ENCODE measurements around the gene TBCK. TPM values are rescaled to one million over a fixed set of nuclear protein-coding genes. Genes with fewer than 3 reads are reported as not detected.

The TBCK gene
- total and polyA plus RNA-seq, 2 experiments from 2014 or later: 13.9 to 28.9 TPM

- TF ChIP-seq EZH2phosphoT487 (IDR thresholded peaks at IDR 0.05; ENCODE audit: unreplicated experiment): no peak
- TF ChIP-seq, protein P1, sequence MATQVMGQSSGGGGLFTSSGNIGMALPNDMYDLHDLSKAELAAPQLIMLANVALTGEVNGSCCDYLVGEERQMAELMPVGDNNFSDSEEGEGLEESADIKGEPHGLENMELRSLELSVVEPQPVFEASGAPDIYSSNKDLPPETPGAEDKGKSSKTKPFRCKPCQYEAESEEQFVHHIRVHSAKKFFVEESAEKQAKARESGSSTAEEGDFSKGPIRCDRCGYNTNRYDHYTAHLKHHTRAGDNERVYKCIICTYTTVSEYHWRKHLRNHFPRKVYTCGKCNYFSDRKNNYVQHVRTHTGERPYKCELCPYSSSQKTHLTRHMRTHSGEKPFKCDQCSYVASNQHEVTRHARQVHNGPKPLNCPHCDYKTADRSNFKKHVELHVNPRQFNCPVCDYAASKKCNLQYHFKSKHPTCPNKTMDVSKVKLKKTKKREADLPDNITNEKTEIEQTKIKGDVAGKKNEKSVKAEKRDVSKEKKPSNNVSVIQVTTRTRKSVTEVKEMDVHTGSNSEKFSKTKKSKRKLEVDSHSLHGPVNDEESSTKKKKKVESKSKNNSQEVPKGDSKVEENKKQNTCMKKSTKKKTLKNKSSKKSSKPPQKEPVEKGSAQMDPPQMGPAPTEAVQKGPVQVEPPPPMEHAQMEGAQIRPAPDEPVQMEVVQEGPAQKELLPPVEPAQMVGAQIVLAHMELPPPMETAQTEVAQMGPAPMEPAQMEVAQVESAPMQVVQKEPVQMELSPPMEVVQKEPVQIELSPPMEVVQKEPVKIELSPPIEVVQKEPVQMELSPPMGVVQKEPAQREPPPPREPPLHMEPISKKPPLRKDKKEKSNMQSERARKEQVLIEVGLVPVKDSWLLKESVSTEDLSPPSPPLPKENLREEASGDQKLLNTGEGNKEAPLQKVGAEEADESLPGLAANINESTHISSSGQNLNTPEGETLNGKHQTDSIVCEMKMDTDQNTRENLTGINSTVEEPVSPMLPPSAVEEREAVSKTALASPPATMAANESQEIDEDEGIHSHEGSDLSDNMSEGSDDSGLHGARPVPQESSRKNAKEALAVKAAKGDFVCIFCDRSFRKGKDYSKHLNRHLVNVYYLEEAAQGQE (IDR thresholded peaks at IDR 0.05; ENCODE audit: unreplicated experiment): no peak
- TF ChIP-seq, protein P2, sequence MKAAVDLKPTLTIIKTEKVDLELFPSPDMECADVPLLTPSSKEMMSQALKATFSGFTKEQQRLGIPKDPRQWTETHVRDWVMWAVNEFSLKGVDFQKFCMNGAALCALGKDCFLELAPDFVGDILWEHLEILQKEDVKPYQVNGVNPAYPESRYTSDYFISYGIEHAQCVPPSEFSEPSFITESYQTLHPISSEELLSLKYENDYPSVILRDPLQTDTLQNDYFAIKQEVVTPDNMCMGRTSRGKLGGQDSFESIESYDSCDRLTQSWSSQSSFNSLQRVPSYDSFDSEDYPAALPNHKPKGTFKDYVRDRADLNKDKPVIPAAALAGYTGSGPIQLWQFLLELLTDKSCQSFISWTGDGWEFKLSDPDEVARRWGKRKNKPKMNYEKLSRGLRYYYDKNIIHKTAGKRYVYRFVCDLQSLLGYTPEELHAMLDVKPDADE (IDR thresholded peaks at IDR 0.05): no peak
- no peak for TF ChIP-seq STAT1 (IDR thresholded peaks at IDR 0.05; ENCODE audit: unreplicated experiment)
- TF ChIP-seq, protein P3, sequence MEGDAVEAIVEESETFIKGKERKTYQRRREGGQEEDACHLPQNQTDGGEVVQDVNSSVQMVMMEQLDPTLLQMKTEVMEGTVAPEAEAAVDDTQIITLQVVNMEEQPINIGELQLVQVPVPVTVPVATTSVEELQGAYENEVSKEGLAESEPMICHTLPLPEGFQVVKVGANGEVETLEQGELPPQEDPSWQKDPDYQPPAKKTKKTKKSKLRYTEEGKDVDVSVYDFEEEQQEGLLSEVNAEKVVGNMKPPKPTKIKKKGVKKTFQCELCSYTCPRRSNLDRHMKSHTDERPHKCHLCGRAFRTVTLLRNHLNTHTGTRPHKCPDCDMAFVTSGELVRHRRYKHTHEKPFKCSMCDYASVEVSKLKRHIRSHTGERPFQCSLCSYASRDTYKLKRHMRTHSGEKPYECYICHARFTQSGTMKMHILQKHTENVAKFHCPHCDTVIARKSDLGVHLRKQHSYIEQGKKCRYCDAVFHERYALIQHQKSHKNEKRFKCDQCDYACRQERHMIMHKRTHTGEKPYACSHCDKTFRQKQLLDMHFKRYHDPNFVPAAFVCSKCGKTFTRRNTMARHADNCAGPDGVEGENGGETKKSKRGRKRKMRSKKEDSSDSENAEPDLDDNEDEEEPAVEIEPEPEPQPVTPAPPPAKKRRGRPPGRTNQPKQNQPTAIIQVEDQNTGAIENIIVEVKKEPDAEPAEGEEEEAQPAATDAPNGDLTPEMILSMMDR (conservative IDR thresholded peaks at IDR 0.05; ENCODE audit: low read depth in 2 of 2): no peak
- TF ChIP-seq ZNF462 (CRISPR knock-in tag; IDR thresholded peaks at IDR 0.05): no peak
- no peak for TF ChIP-seq NANOG (IDR thresholded peaks at IDR 0.05; ENCODE audit: borderline replicate concordance)
- TF ChIP-seq JUNB (IDR thresholded peaks at IDR 0.05; ENCODE audit: unreplicated experiment): no peak
- TF ChIP-seq CREB1 (CRISPR knock-in tag; IDR thresholded peaks at IDR 0.05; ENCODE audit: low read depth): no peak
- TF ChIP-seq POLR2AphosphoS5 (IDR thresholded peaks at IDR 0.05; ENCODE audit: low read depth): no peak
- TF ChIP-seq EZH2 (IDR thresholded peaks at IDR 0.05; ENCODE audit: low read depth, unreplicated experiment): no peak
- no peak for TF ChIP-seq ZNF114 (CRISPR knock-in tag; IDR thresholded peaks at IDR 0.05)
- no peak for TF ChIP-seq ZNF331 (CRISPR knock-in tag; IDR thresholded peaks at IDR 0.05; ENCODE audit: low read depth)
- H3K4me3 ChIP-seq: no peak overlapping the region
Observed at GRCh38 chr4:106149911-106150310, 166.1 kb downstream of the TBCK start.

More at GRCh38 chr4:106149911-106150310, 166.1 kb downstream of the TBCK start:
- no peaks in the 10 kb centered on the region for H3K79me2 ChIP-seq (replicated peaks; ENCODE audit: insufficient read depth)
- 0 out of 2 replicates have a peak, but pooled peaks cover 5% of the 10 kb centered on the region for H3K36me3 ChIP-seq (ENCODE audit: insufficient read depth)
- no peaks in the 10 kb centered on the region for H3F3A ChIP-seq (replicated peaks; ENCODE audit: low read depth)
- H3K9me2 ChIP-seq (ENCODE audit: insufficient read depth): peaks cover 3% of the 10 kb centered on the region
- H2AFZ ChIP-seq: no peak overlapping the region
- no peaks in the 10 kb centered on the region for H3K27me3 ChIP-seq (ENCODE audit: insufficient read depth)
- Mint-ChIP-seq H3K27me3 (ENCODE audit: insufficient read depth, low read depth, poor library complexity) (no peaks in the 10 kb centered on the region), H3K27ac (no peak overlapping the region), H3K36me3 (ENCODE audit: low read depth) (peaks cover 44% of the 10 kb centered on the region), H3K4me3 (no peak overlapping the region), H3K9me3 (peaks cover 23% of the 10 kb centered on the region), H3K4me1 (no peaks in the 10 kb centered on the region)
- H4K20me1 ChIP-seq (replicated peaks; ENCODE audit: insufficient read depth): no peaks in the 10 kb centered on the region
- H3K4me1 ChIP-seq (ENCODE audit: insufficient read depth): no peaks in the 10 kb centered on the region
- no peak overlapping the region for H3K27ac ChIP-seq (ENCODE audit: low read depth)
- DNase-seq (ENCODE audit: low spot score) (no peak), ATAC-seq (no peak)
- no peak overlapping the region for H3K4me2 ChIP-seq

Data from GM23338 (cell line).